ENCODE measurements around the gene ATCAY.

Gene ATCAY

GRCh38 chr19:3976495-3977241 lies 96.2 kb downstream of the ATCAY start:
- DNase-seq (ENCODE audit: low spot score) = no peak
- CTCF ChIA-PET = no interaction called here
- TF ChIP-seq CTCF (conservative IDR thresholded peaks at IDR 0.05; ENCODE audit: low read depth) = no peak
- peak overlapping the region; percentile 87 for H3K27ac ChIP-seq
- POLR2A ChIA-PET (ENCODE audit: low non-redundant PET) = no interaction called here
